ENCODE measurements around the gene SLC7A9. TPM values are rescaled to one million over a fixed set of nuclear protein-coding genes. Genes with fewer than 3 reads are reported as not detected.

SLC7A9 gene
- total RNA-seq, 4 donors from 2014 or later: 0.96 TPM; not detected in 3

GRCh38 chr19:32808236-32808635, 61.3 kb downstream of the SLC7A9 start:
- Histone ChIP-seq H3K9me3 (no peaks in the 10 kb centered on the region), H3K4me3 (no peak overlapping the region), H3K27me3 (peaks cover 11% of the 10 kb centered on the region), H3K4me1 (no peaks in the 10 kb centered on the region), H3K36me3 (no peaks in the 10 kb centered on the region), H3K27ac (no peak overlapping the region)
- TF ChIP-seq EP300 (IDR thresholded peaks at IDR 0.05) (no peak), CTCF (IDR thresholded peaks at IDR 0.05) (no peak), POLR2AphosphoS5 (IDR thresholded peaks at IDR 0.05) (no peak), POLR2A (IDR thresholded peaks at IDR 0.05) (no peak)
- ATAC-seq: no peak
- 58 to 71% methylated on average over 3 to 4 of the region's 4 CpGs for WGBS, 2 donors (ENCODE audit: low coverage in 1 of 2)

GRCh38 chr19:32802840-32803239, 66.7 kb downstream of the SLC7A9 start:
- no peaks in the 10 kb centered on the region for H3K4me1 ChIP-seq
- no peak overlapping the region for H3K27ac ChIP-seq
- WGBS, 2 donors (ENCODE audit: low coverage in 1 of 2): 49 to 98% methylated on average over 8 to 11 of the region's 12 CpGs
- H3K9me3 ChIP-seq: no peaks in the 10 kb centered on the region
- no peak overlapping the region for H3K4me3 ChIP-seq
- no peak for TF ChIP-seq POLR2AphosphoS5 (IDR thresholded peaks at IDR 0.05)
- TF ChIP-seq EP300 (IDR thresholded peaks at IDR 0.05): no peak
- no peak for TF ChIP-seq POLR2A (IDR thresholded peaks at IDR 0.05)
- no peak for TF ChIP-seq CTCF (IDR thresholded peaks at IDR 0.05)
- no peaks in the 10 kb centered on the region for H3K36me3 ChIP-seq
- ATAC-seq: no peak
- peaks cover 11% of the 10 kb centered on the region for H3K27me3 ChIP-seq

- TF ChIP-seq POLR2AphosphoS5 (IDR thresholded peaks at IDR 0.05): no peak
- TF ChIP-seq EP300 (IDR thresholded peaks at IDR 0.05): no peak
- H3K36me3 ChIP-seq: no peaks in the 10 kb centered on the region
- H3K27me3 ChIP-seq: peaks cover 5% of the 10 kb centered on the region
- H3K4me3 ChIP-seq: no peak overlapping the region
- no peaks in the 10 kb centered on the region for H3K4me1 ChIP-seq
- no peaks in the 10 kb centered on the region for H3K9me3 ChIP-seq
- ATAC-seq: no peak
- WGBS, 2 donors (ENCODE audit: low coverage in 1 of 2): 18 to 40% methylated on average over 1 to 4 of the region's 4 CpGs
- no peak overlapping the region for H3K27ac ChIP-seq
Observed at GRCh38 chr19:32800754-32801153, 68.8 kb downstream of the SLC7A9 start.

GRCh38 chr19:32800191-32800590, 69.4 kb downstream of the SLC7A9 start:
- no peak overlapping the region for H3K27ac ChIP-seq
- H3K27me3 ChIP-seq: peaks cover 5% of the 10 kb centered on the region
- no peaks in the 10 kb centered on the region for H3K9me3 ChIP-seq
- no peak overlapping the region for H3K4me3 ChIP-seq
- no peak for ATAC-seq
- TF ChIP-seq EP300 (IDR thresholded peaks at IDR 0.05) (no peak), POLR2AphosphoS5 (IDR thresholded peaks at IDR 0.05) (no peak), POLR2A (IDR thresholded peaks at IDR 0.05) (no peak), CTCF (IDR thresholded peaks at IDR 0.05) (no peak)
- H3K36me3 ChIP-seq: no peaks in the 10 kb centered on the region
- H3K4me1 ChIP-seq: no peaks in the 10 kb centered on the region

- Histone ChIP-seq H3K27me3 (no peaks in the 10 kb centered on the region), H3K36me3 (no peaks in the 10 kb centered on the region), H3K9me3 (no peaks in the 10 kb centered on the region), H3K4me3 (no peak overlapping the region), H3K27ac (no peak overlapping the region), H3K4me1 (no peaks in the 10 kb centered on the region)
- 71 to 100% methylated on average over 1 to 3 of the region's 4 CpGs for WGBS, 2 donors (ENCODE audit: low coverage in 1 of 2)
- TF ChIP-seq CTCF (IDR thresholded peaks at IDR 0.05) (no peak), EP300 (IDR thresholded peaks at IDR 0.05) (no peak), POLR2A (IDR thresholded peaks at IDR 0.05) (no peak), POLR2AphosphoS5 (IDR thresholded peaks at IDR 0.05) (no peak)
- no peak for ATAC-seq
Observed at GRCh38 chr19:32798201-32798600, 71.4 kb downstream of the SLC7A9 start.

Data from gastroesophageal sphincter (tissue), 4 donors.